ENCODE measurements around the gene CASQ1.

- TF ChIP-seq POLR2AphosphoS5 (IDR thresholded peaks at IDR 0.05; ENCODE audit: borderline replicate concordance, low read depth, low read length): no peak
- no peak for TF ChIP-seq FOXP2 (optimal IDR thresholded peaks at IDR 0.05; ENCODE audit: control extremely low read depth, extremely low read length, insufficient read depth)
- no peak for TF ChIP-seq EZH2 (IDR thresholded peaks at IDR 0.05)
Observed at GRCh38 chr1:160159846-160160245, 30.5 kb upstream of the CASQ1 start.
